GM12874 (cell line): Measurements from ENCODE around the gene PID1.

ENCODE experiments used
- TF ChIP-seq, protein P1 (sequence below): IDR thresholded peaks from 2 replicates; pipeline ENCODE4 v1.5.1; 2011; ENCODE audit warnings: low read depth, mild to moderate bottlenecking, control low read depth, low read length, moderate library complexity; ENCODE audit not compliant: insufficient read depth

Gene PID1

DNA sequence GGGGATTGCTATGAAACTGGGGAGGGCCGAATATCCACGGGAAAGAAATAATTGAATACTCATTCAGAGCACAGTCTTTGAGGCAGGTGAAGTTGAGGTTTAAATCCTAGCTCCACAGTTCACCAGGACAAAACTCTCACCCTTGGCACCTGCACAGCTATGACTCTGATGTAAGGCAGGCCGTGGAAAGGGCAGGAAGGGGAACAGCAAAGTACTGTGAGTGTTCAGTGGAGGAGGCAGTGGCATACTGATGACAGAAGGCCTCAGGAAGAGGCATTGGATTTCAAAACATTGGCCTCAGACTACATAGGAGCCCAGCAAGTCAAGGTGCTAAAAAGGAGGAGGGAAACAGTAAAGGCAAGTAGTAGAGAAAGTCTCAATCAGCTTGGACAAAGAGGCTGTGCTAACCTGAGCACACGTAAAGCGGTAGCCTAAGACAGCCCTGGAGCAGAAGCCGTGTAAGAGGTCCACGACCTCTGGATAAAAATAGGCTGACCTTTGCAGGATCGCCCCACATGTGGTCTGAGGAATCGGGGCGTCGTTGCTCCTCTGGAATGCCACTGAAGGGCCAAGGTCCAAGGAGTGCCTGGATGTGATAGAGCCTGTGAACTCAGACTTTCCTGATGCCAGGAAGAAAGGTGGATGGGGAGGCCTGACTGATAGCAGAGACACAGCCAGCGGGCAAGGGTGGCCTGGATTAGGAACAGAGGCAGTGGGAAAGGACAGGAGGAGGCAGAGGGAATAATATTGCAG lies 243.6 kb downstream of the PID1 start:
- TF ChIP-seq, protein P1, sequence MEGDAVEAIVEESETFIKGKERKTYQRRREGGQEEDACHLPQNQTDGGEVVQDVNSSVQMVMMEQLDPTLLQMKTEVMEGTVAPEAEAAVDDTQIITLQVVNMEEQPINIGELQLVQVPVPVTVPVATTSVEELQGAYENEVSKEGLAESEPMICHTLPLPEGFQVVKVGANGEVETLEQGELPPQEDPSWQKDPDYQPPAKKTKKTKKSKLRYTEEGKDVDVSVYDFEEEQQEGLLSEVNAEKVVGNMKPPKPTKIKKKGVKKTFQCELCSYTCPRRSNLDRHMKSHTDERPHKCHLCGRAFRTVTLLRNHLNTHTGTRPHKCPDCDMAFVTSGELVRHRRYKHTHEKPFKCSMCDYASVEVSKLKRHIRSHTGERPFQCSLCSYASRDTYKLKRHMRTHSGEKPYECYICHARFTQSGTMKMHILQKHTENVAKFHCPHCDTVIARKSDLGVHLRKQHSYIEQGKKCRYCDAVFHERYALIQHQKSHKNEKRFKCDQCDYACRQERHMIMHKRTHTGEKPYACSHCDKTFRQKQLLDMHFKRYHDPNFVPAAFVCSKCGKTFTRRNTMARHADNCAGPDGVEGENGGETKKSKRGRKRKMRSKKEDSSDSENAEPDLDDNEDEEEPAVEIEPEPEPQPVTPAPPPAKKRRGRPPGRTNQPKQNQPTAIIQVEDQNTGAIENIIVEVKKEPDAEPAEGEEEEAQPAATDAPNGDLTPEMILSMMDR: no peak

DNA sequence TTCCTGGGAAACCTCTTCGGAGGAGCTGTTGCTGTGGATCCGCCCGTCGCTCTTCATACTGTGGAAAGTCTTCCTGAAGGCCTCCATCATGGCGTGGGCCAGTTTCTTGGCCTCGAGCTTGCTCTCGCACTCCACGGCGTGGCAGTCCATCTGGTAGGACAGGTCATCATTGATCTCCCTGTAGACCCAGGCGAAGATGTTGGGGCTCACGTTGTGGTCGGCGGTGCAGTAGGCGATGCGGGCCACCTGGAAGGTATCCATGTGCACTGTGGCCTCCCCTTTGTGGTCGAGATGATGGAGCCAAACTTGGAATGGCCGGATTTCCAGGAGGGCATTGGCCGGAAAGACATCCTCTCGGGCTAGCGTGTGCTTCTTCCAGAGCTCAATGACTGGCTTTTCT lies 245.4 kb downstream of the PID1 start:
- TF ChIP-seq, protein P1: no peak

DNA sequence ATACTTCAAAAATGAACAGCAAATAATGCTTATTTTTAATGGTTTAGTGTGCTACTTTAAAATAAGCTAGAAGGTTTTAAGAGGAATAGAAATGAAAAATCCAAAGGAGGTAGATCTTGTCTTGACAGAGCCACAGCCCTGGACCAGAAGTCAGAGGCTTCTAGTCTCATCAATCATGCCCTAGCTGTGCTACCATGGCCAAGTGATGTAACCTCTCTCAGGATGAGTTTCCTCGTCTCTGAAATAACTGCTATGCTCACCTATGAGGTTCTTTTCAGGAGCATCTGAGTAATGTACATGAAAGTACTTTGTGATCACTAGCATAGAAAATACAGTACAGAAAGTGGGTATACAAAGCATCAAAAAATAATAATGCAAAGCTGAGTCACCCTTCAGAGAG lies 248.4 kb downstream of the PID1 start:
- TF ChIP-seq, protein P1: no peak

DNA sequence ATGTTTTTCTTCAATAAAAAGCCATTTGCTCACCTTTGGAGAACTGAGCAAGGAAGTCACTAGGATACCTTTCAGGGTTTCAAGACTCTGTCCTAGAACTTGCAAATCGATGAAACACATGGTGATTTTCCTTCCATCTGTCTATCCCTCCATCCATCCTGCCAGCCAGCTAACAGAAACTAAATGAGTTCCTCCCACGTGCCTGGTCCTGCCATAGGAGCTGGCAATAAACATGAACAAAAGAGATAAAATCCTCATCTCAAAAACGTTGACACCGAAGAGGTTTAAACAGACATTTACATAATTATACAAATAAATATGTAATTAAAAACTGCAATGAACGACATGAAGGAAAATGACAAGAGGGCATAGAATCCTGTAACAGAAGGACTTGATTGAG lies 249.0 kb downstream of the PID1 start:
- TF ChIP-seq, protein P1: no peak

DNA sequence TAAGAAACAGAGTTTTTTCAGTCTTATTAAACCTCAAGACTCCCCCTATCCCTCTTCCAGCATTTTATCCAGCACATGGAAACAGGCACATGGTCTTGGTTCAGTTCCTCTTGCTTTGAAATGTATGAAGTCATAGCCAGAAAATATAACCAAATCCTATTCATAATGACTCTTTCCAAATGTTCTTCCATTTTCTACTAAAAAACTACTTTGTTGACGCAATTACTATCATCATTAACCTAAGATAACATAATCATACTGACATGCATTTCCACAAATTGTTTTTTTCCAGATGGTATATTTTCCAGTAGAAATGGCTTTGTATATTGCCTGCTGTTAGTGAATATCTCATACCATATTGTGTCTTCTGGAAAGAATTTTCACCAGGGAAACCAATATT lies 261.3 kb downstream of the PID1 start:
- TF ChIP-seq, protein P1: no peak

DNA sequence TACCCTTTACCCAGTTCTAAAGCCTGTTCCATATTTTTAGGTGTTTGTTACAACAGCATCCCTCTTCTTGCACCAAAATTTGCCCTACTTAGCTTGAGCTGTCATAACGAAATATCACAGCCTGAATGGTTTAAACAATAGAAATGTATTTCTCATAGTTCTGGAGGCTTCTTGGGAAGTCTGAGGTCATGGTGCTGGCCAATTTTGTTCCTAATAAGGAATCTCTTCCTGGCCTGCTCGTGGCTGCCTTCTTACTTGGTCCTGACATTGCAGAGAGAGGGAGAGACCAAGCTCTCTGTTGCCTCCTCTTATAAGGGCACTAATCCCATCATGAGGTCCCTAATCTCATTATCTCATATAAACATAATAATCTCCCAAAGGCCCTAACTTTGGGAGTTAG lies 267.8 kb downstream of the PID1 start:
- TF ChIP-seq, protein P1: no peak

DNA sequence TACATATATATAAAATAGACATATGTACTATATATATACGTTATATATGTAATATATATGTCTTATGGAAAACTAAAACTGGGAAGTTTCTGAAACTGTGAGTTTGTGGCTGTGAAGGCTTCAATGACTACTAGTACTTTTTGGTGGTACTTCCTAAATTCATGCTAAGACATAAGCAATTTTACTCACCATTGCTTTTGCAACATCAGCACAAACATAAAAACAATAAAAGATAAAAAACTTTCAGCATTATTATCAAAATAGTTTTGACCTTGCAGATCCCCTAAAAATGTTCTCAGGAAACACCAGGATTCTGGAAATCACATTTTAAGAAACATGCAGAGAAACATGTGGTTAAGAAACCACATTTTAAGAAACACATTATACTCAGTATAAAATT lies 269.9 kb downstream of the PID1 start:
- TF ChIP-seq, protein P1: no peak
